Posterior vena cava (tissue), 2 donors: ENCODE data around the gene DELE1. TPM values are rescaled to one million over a fixed set of nuclear protein-coding genes. Genes with fewer than 3 reads are reported as not detected.

Source experiments
- DNase-seq: peaks from one replicate; pipeline ENCODE4 v3.0.0-alpha.2; 2020; ENCODE audit warnings: low spot score
- intact Hi-C, 2 donors: fragments of 100-400 bp; cut with DNase I; formaldehyde crosslinking; loops; one replicate each; pipeline versions ENCODE4 v1.14.1 to v1.14.2; 2022 to 2023
- total RNA-seq, 2 donors: library from RNA; stranded (reverse); fragmentation: NEBNext Ultra II Directional; extraction: Animal tissue kit (Norgen Biotek cat#: 25700); gene quantifications; one replicate each; pipeline ENCODE4 v1.2.1, GENCODE V29; 2021
- donor health status: DM: yes; HTN: yes; CAD: no.
- donor health status: DM: yes; HTN: yes; CAD: no.

DELE1 gene
- total RNA-seq, 2 donors from 2014 or later: 46.4 to 49.6 TPM

- no peak for DNase-seq
- intact Hi-C loops: no loop called here
Measured at GRCh38 chr5:141945511-141946051, 21.9 kb downstream of the DELE1 start.

DNA sequence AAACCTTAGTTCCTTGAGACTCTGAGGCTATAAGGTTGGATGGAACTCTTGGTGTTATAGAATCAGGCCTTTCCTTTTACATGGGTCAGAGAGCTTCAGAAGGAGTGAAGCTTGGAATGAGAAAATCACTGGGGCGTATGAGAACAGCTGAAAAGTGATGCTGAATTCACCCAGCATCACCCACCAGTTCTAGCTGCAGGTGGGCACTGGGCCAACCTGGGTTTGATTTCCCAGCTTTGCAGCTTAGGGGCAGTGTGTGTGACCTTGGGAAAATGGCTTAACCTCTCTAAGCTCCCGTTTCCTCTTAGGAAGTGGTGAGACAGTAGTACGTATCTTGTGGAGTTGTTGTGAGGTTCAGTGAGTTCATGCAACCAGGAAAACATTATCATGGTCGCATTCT, 23.6 kb downstream of the DELE1 start:
- DNase-seq: no peak
- intact Hi-C loops: no loop called here

DNA sequence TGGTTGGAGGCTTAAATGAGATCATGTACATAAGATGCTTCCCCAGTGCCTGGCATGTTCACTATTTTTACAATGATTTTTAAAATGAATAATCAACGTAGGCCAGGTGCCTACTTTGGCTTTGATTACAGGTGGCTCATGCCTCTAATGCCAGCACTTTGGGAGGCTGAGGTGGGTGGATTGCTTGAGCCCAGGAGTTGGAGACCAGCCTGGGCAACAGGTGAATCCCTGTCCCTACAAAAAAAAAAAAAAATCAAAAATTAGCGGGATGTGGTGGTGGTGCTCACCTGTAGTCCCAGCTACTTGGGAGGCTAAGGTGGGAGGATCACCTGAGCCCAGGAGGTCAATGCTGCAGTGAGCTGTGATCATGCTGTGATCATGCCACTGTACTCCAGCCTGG, 25.1 kb downstream of the DELE1 start:
- DNase-seq: no peak
- intact Hi-C loops: no loop called here

- DNase-seq: no peak
- intact Hi-C loops: no loop called here
Measured at GRCh38 chr5:141949511-141949910, 25.8 kb downstream of the DELE1 start.

- DNase-seq: no peak
- intact Hi-C loops: no loop called here
Measured at GRCh38 chr5:141950207-141951005, 26.7 kb downstream of the DELE1 start.

DNA sequence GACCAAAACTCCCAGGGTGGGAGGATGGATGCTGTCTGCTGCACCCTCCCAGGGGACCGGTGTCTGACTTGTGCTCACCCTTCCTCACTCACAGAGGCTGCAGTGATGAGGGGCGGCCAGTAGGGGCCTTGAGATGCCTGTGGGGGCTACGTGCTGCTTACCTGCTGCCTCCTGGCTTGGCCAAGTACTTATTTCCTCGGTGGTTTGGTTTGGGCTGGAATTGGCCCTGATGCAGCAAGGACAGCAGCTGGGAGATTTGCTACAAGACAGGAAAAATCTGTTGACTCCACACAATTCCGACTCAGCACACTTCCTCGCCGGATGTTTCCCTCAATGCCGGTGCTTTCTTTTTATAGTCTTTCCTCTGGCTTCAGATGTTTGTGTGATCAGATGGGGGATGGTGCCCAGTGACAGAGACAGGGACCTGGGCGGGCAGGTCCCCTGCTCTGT, 27.7 kb downstream of the DELE1 start:
- intact Hi-C loops: no loop called here
- DNase-seq: no peak

GRCh38 chr5:141952020-141952419, 28.3 kb downstream of the DELE1 start:
- no peak for DNase-seq
- intact Hi-C loops: no loop called here

GRCh38 chr5:141954194-141954593, 30.5 kb downstream of the DELE1 start:
- intact Hi-C loops: no loop called here
- no peak for DNase-seq

- intact Hi-C loops: loop anchor here (5.0 kb wide), 2 partner anchors 75 to 80 kb away; partner anchors contain the start of gene PCDH1 (in 1 of the 2)
- DNase-seq: no peak
Measured at GRCh38 chr5:141957367-141957996, 33.8 kb downstream of the DELE1 start.

GRCh38 chr5:141958113-141958512, 34.4 kb downstream of the DELE1 start, which contains the start of gene PCDH12:
Gene PCDH12 (minus strand): TSS chr5:141958202. CDS start chr5:141957851, 351 bp downstream.
- intact Hi-C loops: loop anchor here (5.0 kb wide), 2 partner anchors 76 to 81 kb away; partner anchors contain the start of gene PCDH1 (in 1 of the 2)

DNA sequence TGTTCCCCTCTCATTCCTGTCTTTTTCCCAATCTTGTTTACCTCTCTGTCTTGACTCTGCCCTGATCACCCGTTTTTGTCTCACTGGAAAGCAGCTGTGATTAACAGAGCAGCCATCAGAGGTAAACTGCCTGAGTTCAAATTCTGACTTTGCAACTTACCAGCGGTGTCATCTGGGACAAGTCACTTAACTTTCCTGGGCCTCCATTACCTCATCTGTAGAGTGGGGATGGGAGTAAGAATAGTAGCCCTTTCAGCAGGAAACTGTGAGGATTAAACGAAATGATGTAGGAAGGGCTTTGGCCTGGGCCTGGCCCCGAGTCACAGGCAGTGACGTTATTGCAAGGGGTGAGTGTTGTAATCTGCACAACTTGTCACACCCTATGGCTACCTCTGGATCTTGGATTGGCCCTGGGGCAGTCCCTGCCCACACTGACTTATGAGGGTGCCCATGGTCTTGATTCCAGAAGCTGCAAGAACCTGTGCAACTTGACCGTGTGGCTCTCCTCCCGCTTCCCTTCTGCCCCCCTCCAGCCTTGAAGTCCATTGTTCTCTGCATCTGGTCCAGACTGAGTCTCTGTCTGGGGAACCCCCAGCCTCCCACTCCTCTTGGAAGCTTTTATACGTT, 35.0 kb downstream of the DELE1 start:
- intact Hi-C loops: loop anchor here (1.0 to 5.0 kb wide), 3 partner anchors 76 to 266 kb away; partner anchors contain the start of gene PCDH1 (in 1 of the 2)

More at GRCh38 chr5:141958113-141958512, 34.4 kb downstream of the DELE1 start, which contains the start of gene PCDH12:
- peak; percentile 81 for DNase-seq

GRCh38 chr5:141960018-141960417, 36.3 kb downstream of the DELE1 start:
- intact Hi-C loops: loop anchor here in 1 of 2 donors (2.0 kb wide), 1 partner anchor 267 kb away; no protein-coding TSS in a partner anchor

More for the DNA sequence above, 35.0 kb downstream of the DELE1 start:
- DNase-seq: peak; percentile 82

DNA sequence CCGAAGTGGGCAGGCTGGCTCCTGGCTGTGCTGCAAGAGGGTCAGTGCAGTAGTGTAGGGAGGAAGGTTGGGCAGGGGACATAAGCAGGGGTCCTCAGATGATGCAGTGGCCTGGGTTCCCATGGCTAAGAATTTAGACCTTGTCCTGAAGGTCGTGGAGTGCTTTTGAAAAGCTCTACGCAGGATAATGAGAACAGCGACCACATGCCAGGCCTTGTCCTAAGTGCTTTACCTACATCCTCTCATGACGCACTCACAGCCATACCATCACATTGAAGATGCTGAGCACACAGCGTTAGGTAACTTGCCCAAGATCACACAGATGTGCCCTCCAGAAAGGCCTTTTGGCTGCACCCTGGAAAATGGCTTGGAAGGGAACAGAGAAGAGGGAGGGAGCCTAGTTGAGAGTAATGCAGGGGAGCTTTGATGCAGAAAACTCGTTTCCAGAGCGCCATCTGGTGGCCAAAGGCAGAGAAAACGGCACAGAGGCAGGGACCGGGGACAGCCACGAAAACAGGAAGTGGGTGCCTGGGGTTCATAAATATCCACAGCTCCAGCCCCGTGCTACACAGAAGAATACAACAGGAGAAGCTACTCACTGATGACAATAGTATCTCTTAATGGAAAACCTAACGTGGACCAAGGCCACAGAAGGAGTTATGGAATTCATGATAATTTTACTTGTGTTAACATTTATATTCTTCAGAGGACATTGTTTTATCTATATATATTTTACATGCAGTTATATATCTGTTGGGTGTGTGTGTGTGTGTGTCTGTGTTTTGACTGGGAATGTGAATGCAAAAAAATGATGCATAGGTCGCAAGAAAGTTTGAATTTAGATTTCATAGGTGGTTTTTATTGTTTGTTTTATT, 37.0 kb downstream of the DELE1 start:
- intact Hi-C loops: loop anchor here in 1 of 2 donors (2.0 kb wide), 1 partner anchor 268 kb away; no protein-coding TSS in a partner anchor
- peak; percentile 96 for DNase-seq

More at GRCh38 chr5:141960018-141960417, 36.3 kb downstream of the DELE1 start:
- DNase-seq: no peak

- intact Hi-C loops: loop anchor here in 1 of 2 donors (2.0 kb wide), 1 partner anchor 269 kb away; no protein-coding TSS in a partner anchor
- no peak for DNase-seq
Measured at GRCh38 chr5:141961466-141961865, 37.8 kb downstream of the DELE1 start.

- intact Hi-C loops: no loop called here
- no peak for DNase-seq
Measured at GRCh38 chr5:141963701-141964100, 40.0 kb downstream of the DELE1 start.

DNA sequence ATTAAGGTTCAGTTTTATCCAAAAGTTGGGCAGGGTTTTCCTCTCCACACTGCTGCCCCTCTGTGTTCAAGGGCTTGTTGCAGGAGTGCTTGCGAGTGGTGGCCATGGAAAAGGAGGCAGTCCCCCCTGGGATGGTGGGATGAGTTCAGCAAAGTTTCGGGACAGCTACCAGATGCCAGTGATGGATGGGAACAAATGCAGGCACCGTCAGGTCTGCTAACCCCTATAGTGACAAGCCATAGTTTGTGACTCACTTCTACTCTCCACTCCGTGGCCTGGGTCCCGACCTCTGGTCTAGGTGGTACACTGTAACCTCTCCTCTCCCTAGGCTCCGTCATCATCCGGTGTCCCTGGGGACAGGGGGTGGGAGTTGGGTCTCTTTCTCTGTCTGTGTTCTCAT, 41.4 kb downstream of the DELE1 start:
- no peak for DNase-seq
- intact Hi-C loops: no loop called here

- intact Hi-C loops: no loop called here
- no peak for DNase-seq
Measured at GRCh38 chr5:141966275-141966962, 42.7 kb downstream of the DELE1 start.

- intact Hi-C loops: no loop called here
- DNase-seq: no peak
Measured at GRCh38 chr5:141966963-141967333, 43.3 kb downstream of the DELE1 start.
